GM21381 (cell line): ENCODE data around the gene RALGAPB.
A peak's percentile ranks its signal among the peaks of the same experiment; 100 is the strongest.
"Not testable (repeated sequence)": the region's sequence is repeated elsewhere in the genome, so short reads cannot be mapped to it uniquely, and the experiment has no call there.

Experiments
- ATAC-seq: cut with Tn5 transposase; IDR thresholded peaks from one replicate; pipeline ENCODE4 v1.9.1; 2021; ENCODE audit warnings: mild to moderate bottlenecking, moderate library complexity; ENCODE audit not compliant: unreplicated experiment

Gene RALGAPB

DNA sequence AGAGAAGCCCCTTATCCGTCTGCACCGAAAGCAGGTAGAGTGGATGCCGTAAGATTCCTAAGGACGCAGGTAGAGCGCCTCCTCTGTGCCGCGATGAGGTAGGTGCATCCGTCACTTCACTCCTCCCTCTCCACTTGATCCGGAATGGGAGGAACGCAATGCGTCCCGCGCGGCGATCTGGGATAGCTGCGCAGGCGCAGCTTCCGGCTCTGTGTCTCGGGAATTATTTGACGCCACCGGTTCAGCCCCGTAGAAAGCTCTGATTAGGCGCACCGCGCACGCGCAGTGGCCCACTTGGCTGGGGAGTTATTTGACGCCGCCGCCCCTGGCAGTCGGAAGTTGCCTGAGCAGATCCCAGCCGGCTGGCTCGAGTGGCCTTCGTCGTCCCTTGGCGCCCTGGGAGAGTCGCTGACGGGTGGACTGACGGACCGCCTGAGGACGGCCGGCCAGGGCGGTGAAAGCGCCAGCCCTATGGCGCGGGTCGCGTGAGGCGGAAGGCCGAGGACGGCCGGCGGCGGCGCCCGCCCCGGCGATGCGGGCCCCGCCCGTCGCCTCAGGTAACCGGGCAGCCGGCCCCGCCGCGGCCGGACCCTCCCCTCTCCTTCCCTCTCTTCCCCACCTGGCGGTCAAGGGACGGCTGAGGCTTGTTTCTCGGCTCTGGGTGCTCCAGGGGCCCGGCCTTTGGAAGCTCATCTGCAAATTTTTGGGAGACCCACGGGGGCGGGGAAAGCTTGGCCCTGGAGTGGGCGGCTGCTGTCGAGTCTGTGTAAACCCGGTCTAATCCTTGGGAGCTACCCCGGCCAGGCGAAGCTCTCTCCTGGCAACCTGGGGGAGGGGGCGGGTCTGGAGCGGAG lies at the start of gene RALGAPB:
Gene RALGAPB (plus strand): TSS at position 331 of the 854 bp plus-strand sequence. CDS start 15,590 bp downstream, outside the sequence.
- ATAC-seq, result peak; percentile 95

DNA sequence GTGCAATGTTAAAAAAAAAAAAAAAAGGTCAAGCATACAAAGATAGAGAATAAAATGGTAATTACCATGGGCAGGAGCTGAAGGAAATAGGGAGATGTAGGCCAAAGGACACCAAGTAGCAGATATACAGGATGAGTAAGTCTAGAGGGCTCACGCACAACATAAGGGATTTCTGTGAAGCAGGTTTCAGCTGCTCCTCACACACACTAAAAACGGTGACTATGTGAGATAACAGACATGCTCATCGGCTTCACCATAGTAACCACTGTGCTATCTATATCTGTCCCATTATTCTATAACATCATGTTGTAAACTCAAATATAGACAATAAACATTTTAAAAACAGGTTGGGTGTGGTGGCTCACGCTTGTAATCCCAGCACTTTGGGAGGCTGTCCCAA lies 49.1 kb upstream of the RALGAPB start:
- ATAC-seq, result no peak

DNA sequence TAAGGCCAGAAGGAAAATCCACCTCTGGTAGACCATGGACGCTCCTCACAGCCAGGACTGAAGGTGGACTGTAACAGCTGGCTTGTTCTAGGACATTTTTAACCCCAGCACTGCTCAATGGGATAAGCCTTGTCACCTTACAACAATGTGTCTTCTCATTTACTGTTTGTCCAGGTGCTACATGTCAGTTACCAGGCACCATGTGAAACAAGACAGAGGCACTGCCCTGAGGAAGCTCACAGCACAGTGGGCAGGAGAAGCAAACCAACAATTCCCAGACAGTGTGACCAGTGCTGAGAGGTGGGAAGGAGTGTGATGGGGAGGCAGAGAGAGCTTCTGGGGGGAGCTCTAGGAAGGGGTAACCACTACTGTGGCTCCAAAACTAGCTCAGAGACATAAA lies 48.2 kb upstream of the RALGAPB start:
- no peak for ATAC-seq

DNA sequence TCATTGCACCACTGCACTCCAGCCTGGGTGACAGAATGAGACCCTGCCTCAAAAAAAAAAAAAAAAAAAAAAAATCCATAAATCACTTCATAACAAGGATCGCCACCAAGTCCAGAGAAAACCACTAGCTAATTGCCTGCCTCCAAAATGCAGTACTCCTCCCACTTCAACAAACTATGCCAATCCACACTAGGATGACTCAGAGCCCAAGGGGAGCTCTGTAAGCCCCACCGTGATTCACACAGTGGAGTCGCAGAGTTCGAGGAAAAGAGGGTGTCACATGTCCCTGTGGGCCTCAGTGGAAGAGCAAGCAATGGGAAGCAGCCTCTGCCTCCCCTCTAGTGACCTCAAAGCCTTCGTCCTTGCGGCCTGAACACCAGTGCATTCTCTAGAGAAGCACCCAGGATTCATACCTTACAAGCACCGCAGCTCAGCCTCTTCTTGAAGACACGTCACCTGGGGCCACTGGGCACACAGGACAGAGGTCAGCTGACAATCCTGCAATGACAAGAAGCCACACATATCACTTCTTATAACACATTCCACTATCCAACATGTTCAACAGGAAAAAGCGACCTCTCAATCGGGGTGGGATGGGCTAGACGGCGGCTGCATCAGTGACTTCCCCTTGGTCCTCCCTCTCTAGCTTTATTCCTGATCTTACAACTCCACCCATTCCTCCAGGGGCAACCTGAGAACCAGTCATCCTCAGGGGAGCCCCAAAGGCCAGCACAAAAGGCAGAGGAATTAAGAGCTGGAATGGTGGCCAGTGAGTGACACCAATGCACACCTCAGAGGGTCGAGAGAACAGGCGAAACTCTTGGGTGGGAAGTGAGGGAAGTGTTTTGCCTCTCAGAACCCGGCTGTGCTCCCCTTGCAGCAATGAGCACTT lies 46.4 kb upstream of the RALGAPB start:
- no peak for ATAC-seq

DNA sequence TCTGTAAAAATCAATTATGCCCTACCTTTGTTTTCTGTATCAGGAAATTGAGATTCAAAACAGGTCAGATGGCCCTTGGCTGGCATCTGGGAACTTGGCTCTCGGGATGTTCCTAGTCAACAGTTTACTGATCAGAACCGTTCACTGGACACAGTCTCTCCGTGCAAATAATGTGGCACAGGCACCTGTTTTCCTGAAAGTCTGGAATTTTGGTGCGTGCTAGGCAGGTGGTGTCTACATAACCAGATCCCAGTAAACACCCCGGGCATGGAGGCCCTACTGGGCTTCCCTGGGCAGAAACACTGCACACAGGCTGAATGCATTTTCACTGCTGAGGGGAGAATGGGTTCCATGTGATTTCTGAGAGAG lies 45.0 kb upstream of the RALGAPB start:
- no peak for ATAC-seq

DNA sequence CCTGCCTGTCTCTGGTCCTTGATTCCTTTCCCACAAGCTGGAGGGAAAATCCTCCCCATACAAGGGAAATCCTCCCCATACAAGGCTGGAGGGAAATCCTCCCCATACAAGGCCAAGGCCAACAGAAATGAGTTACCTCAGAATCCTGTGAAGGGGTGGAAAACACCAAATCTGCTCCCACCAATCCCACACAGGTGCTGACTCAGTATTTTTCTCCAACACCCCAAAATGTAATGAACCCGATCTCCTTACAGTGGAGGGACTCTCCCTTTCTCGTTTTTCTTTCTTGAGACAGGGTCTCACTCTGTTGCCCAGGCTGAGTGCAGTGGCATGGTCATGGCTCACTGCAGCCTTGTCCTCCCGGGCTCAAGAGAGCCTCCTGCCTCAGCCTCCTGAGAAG lies 43.8 kb upstream of the RALGAPB start:
- ATAC-seq, result no peak

DNA sequence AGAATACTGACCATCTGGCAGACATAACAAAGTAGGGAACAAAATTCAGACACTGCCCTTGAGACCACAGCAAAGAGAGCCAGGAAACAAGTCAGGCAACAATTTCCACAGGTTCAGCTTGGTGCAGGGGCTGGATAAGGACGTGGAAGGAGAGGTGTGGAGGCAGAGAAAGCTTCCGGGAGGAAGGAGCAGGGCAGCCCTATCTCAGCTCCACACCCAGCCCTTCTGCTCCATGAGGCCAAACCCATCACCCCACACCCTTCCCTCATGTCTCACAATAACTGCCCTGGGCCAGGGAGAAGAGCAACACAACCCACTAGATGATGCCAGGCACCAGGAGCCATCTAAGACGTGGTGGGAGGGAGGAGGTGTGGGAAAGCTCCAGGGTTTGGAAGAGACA lies 43.3 kb upstream of the RALGAPB start:
- no peak for ATAC-seq

DNA sequence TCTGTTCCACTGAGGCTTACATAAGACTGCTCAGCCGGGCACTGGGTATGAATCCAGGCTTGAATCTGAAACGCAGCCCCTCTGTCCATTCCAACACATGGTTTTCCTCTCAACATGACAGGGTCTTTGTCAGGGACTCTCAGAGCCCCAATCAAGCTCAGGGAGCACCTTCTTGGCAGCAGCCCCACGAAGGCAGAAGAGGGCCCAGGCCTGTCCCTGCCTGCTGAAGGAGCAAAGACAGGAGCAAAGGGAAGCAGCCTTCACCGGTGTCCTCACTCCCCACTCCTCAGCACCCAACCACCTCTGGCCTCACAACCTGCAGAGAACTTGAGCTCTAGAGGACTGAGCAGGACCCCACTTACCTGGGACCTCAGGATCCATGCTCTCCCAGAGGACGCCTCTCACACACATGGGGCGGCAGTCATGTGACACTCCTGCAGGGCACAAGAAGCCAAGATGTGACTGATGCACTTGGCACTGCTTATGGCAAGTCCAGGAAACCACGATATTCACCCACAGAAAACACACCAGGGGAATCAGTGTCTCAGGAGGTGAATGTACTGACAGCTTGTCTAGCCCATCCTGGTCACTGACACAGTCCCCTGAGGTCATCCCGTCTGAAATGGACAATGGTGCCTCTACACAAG lies 41.8 kb upstream of the RALGAPB start:
- no peak for ATAC-seq

DNA sequence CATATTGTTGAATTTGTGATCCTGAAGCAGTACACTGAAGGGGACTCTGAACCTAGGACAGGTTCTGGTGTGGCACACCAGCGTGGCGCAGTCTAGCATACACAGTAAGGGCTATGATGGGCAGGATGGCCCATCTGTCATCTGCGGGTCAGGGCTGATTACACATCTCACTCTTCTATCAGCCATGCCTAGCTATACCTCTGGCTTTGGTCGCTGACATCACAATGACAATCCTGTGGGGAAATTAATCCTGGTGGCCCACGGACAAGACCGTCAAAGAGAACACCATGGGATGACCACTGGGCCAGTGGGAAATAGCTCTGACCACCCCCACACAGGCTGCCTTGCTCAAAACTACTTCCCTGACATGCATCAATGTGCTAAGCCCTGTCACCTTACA lies 40.4 kb upstream of the RALGAPB start:
- no peak for ATAC-seq

DNA sequence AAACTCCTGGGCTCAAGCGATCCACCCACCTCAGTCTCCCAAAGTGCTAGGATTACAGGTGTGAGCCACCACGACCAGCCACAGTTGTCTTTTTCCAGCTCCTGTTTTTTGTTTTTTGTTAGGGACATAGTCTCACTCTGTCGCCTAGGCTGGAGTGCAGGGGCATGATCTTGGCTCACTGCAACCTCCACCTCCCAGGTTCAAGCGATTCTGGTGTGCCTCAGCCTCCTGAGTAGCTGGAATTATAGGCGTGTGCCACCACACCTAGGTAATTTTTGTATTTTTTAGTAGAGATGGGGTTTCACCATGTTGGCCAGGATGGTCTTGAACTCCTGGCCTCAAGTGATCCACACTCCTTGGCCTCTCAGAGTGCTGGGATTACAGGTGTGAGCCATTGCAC lies 39.8 kb upstream of the RALGAPB start:
- ATAC-seq, result not testable (repeated sequence)

DNA sequence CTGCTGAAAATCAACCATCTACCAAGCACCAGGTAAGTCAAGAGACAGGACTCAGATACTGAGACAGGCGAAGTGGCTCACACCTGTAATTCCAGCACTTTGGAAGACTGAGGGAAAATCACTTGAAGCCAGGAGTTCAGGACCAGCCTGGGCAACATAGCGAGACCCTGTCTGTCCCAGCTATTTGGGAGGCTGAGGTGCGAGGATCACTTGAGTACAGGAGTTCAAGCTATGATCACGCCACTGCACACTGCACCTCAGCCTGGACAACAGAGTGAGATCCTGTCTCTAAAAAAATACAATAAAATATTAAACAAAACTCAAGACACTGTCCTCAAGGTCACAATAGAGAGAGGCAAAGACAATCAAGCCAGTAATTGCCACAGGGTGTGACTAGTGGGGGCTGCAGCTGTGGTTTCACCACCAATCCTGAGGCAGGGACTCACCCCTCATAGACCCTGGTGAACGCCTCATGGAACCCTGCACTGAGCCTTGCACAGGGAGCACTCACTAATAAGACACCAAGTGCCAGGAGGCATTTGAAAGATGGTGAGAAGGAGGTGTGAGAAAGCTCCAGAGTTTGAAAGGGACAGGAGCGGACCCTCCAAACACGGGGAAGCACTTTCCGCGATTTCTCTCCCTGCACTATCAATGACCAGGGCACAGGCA lies 39.2 kb upstream of the RALGAPB start:
- ATAC-seq, result no peak

DNA sequence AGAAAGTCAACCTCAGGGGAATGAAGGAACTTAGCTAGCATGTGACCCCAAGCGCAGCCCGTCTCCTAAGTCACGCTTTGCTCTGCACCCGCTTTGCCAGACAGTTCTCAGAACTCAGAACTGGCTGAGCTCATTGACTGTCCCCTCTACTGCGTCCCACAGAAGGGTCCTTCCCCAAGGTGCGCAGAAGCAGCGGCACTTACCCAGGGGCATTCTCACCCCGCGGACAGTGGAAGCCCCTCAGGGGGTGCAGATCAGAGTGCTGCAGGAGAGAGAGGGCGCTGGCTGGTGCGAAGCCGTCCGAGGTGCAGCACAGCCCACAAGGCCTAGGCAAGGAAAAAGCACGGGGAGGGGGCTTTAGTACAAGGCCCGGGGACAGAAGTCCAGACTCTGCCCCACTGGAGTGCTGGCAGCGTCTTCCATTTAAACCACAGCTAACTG lies 38.3 kb upstream of the RALGAPB start:
- no peak for ATAC-seq

DNA sequence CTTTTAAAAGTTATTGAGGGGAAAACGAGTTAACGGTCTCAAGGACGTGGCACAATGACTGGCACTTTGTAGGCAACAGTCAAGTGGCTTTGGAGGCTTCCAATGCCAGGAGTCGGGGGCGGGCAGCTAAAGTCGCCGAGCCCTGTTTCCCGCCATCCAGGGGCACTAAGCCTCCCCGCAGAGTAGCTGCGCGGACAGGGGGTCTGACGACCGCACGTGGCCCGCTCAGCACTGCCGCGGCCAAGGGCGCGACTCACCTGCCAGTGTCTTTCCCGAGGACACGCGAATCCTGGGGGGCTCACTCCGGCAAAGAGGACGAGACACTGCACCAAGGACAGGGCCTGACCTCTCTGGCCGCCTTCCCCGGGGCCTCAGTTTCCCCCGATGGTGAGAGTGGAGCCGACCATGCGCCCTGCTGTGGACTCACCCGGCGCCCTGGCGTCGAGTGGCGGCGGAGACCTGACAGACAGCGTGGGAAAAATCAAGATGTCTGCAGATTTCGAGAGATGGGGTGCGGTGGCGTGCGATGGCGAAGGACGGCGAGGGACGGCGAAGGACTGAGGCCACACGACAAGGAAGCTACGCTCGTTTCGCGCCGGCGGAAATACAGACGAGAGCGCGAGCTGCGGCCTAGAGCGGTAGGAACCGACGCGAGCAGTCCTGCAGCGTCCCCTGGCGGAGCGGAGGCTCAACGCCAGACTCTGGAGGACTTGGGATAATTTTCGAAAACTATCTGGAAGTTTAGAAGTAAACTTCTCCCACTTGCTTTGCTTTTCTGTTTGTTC lies 37.7 kb upstream of the RALGAPB start, which contains the start of gene SNHG17:
Gene SNHG17 (minus strand): TSS at position 559 of the 785 bp plus-strand sequence.
- peak; percentile 72 for ATAC-seq

DNA sequence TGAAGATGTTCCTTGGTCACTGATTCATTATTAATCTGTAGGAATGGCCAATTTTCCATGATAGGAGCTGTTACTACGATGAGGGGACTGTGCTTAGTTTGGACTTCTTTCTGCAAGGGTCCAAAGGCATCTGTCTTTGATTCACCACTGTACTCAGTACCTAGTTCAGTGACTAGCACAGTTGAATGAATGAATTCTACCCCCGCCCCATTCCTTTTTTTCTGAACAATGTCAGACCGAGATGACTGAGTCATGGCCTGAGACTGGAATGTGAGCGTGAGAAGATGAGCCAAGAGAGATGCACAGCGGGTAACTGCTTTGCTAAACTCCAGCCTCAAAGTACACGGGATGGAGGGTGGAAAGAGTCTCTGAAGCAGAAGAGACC lies 37.1 kb upstream of the RALGAPB start:
- no peak for ATAC-seq

DNA sequence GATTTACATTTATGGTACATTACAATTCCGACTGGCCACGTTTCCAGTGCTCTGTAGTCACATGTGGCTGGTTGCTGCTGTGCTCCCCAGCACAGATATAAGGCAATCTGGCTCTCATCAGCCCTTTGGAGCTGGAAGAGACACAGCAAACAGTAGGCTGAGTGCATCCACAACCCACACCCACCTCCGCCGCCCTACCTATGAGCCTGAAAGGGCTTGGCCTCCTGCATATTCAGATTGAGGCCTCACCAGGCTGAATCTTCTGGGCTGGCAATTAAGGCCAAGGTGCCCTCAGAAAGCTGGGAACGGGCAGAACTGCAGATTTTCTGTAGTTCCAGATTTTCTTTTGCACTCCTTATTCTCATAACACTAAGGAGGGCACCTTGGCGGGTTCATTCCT lies 34.8 kb upstream of the RALGAPB start:
- ATAC-seq, result no peak

DNA sequence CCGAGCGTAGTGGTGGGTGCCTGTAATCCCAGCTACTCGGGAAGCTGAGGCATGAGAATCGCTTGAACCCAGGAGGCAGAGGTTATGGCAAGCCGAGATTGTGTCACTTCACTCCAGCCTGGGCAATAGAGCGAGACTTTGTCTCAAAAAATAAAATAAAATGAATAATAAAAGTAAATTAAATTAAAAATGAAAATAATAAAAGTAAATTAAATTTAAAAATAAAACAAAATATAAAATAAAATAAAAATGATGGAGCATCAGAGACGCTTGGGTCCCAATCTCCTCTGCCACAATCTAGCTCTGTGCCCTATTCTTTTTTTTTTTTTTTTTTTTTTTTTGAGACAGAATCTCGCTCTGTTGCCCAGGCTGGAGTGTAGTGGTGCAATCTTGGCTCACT lies 31.5 kb upstream of the RALGAPB start:
- not testable (repeated sequence) for ATAC-seq

DNA sequence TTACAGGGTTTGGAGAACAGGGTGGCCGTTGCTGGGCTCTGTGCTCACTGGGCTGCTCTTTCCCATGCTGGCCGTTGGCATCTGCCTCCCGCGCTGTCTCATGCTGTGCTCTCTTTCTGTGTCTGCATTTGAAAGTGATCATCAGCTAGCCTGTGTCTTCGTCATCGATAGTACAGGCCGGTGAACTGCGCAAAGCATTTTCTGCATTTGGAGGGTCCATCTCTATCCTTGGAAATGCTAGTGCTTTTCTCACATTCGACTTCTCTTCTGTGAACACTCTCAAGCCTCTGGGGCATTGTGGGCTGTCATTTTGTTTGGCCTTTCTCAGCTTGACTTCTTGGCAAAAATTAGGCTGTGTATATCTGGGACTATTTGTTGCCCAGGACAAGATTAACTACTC lies 30.7 kb upstream of the RALGAPB start:
- ATAC-seq, result no peak

DNA sequence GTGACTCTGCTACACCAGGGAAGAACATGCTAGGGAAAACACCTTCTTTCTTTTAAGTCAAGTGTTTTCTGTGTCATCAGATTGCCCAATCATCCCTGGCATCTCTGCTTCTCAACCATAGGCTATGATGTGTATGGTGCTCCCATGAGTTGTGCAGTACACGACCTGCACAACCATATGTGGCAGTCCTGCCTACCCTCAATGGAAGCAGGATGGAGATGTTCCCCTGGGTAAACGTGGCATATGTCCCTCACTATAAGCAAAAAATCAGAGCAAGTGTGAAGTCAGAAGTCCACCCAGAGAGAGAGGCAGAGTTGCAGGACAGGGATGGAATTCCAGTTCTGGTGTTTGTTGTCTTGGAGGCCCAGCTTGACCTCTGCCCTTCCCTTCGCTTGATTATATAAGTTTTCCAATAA lies 27.3 kb upstream of the RALGAPB start:
- no peak for ATAC-seq

DNA sequence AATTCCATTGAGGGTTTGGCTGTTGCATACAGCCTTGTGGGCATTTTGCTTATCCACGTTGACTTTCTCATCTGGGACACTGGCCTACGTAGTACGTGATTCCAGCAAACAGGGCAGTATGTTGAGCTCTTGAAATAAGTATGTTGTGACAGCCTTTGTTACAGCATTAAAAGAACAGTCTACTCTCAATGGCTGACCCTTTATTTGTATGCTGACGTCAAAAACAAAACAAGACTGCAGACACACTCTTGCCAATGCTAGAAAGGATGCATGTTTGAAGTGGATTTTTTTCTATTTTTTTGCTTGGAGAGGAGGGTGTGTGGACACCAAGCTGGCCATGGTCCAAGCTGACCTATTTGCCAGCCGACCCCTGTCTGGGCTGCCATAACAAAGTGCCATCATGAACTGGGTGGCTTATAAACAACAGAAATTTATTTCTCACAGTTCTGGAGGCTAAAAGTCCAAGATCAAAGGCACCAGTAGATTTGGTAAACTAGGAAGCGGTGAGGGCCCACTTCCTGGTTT lies 26.7 kb upstream of the RALGAPB start:
- no peak for ATAC-seq
